NOMO-1 (cell line): ENCODE measurements around the gene RPS3A.
"Not testable (repeated sequence)": the region's sequence is repeated elsewhere in the genome, so short reads cannot be mapped to it uniquely, and the experiment has no call there.

ENCODE experiments used
- DNase-seq, 2 experiments: peaks; one replicate each; lab custom pipeline; 2025; ENCODE audit not compliant: unreplicated experiment in 2 of 2; lab: John Stamatoyannopoulos, UW

Gene RPS3A

DNA sequence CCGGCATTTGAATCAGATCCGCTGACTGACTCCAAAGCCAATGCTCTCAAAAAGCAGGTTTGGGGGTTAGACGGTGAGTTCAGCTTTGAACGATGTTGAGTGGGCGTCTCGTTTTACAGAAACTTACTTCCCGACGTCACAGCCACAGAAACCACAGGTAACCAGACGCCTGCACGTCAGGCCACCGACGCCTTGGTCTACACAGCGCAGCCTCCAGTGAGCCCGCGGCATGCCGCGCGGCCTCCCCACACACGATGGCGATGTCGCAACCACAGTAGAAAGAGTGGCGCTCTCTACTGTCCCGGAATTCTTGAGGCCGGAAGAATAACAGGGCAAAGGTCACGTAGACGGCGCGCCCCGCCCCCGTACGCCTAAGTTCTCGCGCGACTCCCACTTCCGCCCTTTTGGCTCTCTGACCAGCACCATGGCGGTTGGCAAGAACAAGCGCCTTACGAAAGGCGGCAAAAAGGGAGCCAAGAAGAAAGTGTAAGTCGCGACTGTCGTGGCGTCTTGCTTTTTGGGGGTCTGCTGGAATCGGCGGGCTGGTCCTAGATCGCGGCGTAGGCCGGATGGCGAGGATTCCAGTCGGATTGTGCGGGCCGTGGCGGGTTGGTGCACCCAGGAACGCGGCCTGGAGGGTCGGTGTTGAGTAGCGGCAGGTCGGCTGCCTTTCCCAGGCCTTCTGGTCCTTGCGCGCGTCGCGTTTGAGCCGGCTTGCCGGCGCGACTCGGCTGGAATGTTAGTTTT is at the start of gene RPS3A:
Gene RPS3A, plus strand, starts transcription at position 400 of the 747 bp plus-strand sequence. Its CDS starts 25 bp downstream, at position 425.
- DNase-seq = peak; percentile 93 to 97

DNA sequence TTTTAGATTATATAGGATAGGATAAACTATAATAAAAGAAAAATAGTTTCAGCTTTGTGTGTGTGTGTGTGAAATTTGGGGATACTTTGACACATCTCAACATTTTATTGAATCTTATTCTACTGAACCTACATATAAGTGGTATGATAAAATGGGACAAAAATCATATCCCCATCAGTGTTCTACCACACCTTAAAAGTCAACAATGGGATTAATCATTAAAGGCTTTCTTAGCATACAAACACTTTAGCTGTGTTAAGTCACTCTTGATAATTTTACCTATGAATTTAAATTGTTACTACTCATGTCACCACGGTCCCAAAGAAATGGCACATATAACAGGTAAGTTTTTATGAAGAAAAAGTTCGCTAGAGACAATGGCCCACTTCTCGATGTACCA is 46.6 kb upstream of the RPS3A start:
- DNase-seq = no peak

DNA sequence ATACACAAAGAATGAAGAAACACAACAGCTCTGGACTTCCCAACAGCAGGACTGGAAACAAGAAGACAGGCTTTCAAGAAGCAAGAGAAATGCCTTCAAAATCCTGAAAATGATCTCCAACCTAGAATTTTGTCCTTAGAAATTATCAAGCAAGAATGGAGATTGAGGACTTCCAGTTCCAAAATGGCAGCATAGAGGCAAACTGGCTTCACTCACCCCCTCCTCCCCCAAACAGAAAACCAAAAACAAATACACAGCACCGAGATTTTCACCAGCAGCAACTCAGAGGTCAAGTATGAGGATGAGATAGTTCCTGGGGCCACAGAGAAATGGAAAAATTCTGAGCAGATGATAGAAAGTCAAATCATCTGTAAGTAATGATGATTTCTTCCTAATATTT is 43.9 kb upstream of the RPS3A start:
- no peak for DNase-seq

DNA sequence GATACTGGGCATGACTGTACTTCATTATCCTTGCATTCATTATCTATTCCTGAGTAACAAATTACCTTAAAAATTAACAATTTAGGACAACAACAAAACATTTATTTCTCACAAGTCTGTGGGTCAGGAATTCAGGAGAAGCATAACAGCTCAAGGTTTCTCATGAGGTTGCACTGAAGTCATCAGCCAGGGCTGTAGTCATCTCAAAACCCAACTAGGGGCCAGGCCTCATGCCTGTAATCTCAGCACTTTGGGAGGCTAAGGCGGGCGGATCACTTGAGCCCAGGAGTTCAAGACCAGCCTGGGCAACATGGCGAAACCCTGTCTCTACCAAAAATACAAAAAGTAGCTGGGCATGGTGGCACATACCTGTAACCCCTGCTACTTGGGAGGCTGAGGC is 36.3 kb upstream of the RPS3A start:
- DNase-seq = not testable (repeated sequence)

DNA sequence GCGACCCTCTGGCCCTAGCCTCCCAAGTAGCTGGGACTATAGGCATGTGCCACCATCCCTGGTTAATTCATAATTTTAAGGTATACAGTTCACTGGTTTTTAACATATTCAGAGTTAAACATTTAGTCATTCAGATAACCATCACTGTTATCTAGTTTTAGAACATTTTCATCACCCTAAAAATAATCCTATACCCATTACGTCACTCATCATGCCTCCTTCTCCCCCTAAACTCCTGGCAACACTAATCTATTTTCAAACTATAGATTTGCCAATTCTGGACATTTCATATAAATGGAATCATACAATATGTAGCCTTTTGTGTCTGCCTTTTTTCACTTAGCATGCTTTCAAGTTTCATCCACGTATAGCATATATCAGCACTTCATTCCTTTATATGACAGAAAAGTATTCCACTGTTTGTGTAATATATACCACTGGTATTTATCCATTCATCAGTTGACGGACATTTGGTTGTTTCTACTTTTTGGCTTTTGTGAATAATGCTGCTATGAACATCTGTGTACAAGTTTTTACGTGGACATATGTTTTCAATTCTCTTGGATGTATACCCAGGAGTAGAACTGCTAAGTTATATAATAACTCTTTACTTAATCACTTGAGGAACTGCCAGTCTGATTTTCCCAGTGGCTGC is 32.0 kb upstream of the RPS3A start:
- DNase-seq = no peak

DNA sequence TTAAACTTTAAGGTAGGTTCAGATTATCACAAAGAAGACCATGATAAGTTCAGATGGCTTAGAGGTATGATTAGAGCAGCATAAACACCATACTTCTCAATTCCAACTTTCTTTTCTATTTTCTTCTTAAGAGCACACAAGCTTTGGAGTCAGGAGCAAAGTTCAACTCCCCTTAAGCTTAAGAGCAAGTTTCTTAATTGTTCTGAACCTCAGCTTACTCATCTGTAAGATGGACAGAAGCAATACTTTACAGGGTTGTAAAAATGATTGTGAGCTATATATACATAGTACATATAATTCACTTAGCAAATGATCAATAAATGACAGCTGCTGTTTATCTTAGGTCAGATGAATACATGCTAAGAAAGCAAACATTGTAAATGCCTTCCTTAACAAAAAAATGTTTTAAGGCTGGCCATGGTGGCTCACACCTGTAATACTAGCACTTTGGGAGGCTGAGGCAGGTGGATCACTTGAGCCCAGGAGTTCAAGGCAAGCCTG is 25.0 kb upstream of the RPS3A start:
- DNase-seq = no peak

DNA sequence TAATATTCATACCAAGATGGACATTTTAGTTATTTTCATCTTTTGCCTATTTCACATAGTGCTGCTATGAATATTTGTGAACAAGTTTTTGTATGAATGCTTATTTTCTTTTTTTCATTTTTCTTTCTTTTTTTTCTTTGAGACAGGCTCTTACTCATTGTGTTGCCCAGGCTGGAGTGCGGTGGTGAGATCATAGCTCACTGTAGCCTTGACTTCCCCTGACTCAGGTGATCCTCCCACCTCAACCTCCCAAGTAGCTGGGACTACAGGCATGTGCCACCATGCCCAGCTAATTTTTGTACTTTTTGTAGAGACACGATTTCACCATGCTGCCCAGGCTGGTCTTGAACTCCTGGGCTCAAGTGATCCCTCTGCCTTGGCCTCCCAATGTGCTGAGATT is 21.4 kb upstream of the RPS3A start:
- DNase-seq = not testable (repeated sequence)

DNA sequence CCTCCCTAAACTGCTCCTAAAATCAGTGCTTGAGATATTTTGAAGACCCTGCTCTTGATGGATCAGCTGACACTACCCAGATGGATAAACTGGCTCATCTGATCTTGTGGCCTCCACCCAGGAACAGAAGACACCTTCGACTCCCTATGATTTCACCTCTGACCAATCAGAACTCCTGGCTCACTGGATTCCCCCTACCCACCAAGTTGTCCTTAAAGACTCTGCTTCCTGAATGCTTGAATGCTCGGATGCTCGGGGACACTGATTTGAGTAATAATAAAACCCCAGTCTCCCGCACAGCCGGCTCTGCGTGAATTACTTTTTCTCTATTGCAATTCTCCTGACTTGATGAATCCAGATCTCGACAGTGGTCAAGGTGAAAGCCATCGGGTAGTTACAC is 12.0 kb upstream of the RPS3A start:
- DNase-seq = no peak

DNA sequence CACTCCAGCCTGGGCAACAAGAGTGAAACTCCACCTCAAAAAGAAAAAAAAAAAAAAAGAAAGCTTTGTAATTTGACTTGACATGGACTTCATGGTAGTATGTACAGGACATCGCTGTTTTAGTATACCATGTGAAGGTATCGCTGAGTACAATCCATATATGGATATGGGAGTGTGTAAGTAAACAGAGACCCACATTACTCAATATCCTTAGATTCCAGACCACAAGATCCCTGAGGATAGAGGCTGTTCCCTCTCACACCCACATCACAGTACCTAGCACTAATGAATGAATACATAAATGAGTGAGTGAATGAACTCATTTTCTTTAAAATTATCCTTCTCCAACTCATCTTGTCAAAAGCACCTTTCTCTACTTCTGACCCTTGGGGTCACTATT is 8.4 kb upstream of the RPS3A start:
- DNase-seq = no peak

DNA sequence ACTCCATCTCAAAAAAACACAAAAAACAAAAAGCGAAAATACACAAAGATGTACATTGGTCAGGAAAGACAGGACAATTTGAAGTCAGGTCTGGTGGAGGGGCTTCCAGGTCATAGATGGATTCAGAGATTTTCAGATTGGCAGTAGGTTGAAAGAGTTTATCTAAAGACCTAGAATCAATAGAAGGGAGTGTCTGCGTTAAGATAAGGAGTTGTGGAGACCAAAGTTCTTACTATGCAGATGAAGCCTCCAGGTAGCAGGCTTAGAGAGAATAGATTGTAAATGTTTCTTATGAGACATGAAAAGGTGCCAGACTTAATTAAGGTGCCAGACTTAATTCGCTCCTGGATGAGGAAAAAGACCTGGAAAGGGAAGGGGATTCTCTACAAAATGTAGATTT is 6.9 kb upstream of the RPS3A start:
- no peak for DNase-seq

DNA sequence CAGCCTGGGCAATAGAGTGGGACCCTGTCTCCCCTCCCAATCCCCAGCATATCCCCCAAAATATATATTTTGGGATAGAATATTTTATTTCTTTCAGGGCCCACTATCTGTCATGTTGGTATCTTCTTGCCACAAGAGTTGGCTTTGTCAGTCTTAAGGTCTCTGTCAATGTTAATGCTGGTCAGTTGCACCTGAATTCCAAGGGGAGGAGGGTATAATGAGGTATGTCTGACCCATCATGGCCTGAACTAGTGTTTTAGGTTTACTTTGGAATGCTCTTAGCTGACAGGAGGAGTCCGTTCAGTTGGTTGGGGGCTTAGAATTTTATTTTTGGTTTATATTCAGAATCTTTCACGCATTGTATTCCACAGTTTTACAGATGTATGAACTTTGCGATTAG is 6.2 kb upstream of the RPS3A start:
- DNase-seq = no peak

DNA sequence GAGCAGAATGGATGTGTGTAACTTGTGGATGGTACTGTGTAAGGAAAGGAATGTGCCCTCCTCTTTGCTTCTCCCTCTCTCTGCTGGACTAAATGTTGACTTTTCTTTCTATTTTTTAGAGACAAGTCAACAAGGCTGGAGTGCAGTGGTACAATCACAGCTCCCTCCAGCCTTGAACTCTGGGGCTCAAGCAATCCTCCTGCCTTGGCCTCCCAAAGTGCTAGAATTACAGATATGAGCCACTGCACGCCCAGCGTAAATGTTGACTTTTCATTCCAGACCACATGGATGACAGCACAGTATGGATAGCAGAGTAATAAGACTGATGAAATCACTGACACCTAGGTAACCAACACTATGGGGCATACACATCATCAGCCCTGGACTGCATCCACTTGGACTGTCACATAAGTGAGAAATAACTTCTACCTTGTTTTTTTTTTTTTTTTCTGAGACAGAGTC is 5.1 kb upstream of the RPS3A start:
- DNase-seq = no peak

DNA sequence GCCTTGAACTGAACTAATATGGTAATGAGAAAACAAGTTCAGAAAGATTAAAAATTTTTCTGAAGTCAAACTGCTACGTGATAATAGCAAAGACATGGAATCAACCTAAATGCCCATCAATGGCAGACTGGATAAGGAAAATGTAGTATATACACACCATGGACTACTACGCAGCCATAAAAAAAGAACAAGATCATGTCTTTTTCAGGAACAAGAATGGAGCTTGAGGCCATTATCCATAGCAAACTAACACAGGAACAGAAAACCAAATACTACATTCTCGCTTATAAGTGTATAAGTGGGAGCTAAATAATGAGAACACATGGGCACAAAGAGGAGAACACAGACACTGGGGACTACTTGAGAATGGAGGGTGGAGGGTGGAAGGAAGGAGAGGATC is 4.3 kb upstream of the RPS3A start:
- no peak for DNase-seq

DNA sequence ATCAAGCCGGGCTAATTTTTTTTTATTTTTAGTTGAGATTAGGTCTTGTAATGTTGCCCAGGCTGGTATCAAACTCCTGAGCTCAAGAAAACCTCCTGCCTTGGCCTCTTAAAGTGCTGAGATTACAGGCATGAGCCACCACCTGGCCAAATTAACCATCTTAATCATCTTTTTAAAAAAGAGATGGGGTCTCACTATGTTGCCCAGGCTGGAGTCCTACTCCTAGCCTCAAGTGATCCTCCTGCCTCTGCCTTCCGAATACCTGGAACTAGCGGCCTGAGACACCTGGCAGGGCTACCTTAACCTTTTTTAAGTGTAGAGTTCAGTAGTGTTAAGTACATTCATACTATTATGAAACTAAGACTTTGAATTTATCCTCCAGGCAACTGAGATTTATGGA is 1.7 kb upstream of the RPS3A start:
- no peak for DNase-seq

DNA sequence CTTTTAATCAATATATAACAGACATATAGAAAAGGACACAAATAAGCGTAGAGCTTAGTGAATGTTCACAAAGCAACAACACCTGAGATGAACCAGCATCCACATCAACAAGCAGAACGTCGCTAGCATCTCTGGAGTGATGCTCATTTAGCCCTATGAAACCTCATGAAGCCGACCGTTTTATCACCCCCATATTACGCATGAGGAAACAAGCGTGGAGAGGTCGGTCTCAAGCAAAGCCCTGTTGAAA is 524 bp upstream of the RPS3A start:
- DNase-seq = no peak

DNA sequence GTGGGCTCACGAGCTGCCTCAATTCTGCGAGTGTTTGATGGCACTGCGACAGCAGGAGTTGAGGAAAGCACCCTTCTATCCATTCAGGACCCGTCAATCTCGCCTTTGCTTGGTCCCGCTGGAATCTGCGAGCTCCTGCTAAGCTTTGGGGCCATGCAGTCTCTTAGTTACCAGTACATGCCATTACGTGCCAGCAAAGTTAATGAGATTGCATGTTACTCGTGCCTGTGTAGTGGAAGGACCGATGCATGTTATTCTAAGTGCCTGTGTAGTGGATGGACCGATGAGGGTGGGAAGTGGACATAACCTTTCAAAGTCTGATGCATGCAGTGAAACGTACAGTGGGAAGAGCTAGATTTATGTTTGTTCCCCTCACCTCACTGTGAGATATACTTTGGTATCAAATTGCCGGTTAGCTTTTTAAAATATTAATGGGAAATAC is 569 bp downstream of the RPS3A start:
- DNase-seq = peak in 1 of 2 experiments; percentile 30

DNA sequence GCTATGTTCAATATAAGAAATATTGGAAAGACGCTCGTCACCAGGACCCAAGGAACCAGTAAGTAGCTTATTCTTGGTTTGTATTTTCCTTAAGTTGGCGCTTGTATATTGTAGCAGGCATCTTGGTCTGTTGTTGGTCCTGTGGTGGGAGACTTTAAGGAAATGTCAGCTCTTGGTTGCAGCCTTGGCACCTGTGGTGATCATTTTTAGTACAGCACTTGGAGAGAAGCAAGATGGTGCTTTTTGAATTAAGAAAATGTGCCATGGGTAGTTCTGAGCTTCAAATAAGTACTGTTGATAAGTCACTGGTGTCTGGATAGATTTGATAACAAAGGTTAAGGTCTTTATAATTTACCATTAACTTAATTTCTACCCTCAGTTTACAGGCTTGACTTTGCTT is 1.1 kb downstream of the RPS3A start:
- no peak for DNase-seq

DNA sequence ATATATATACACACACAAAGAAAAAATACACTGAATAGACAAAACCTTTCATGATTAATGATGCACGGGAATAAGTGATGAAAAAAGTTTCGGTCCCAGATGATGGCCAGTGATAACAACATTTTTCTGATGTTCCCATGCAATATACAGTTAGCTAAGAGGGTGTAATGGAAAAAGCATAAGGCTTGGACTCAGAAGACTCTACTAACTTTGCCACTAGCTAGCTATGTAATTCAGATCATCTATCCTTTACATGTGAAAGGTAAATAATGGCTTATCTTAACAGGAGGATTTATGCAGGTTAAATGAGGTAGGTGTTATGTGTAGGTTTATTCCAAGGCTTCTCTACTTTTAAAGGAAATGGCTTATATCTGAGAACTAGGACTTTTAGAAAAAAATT is 4.3 kb downstream of the RPS3A start:
- DNase-seq = no peak

DNA sequence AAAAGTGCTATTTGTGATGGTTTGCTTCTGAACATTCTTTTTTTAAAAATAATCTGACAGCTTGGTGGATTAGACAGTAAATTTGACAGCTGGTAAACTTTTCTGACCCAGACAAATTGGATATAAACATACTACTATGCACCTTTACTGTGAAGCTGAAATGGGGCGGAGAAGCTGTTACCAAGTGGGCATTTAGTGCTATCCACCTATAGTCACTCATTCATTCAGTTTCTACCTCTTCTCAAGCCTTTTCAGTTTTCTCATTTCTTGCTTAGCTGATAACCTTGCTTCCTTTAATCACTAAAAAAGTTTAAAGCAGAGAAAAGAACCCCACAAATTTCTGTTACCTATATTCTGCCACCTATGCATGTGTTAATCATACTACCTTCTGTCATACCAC is 5.2 kb downstream of the RPS3A start:
- DNase-seq = no peak

DNA sequence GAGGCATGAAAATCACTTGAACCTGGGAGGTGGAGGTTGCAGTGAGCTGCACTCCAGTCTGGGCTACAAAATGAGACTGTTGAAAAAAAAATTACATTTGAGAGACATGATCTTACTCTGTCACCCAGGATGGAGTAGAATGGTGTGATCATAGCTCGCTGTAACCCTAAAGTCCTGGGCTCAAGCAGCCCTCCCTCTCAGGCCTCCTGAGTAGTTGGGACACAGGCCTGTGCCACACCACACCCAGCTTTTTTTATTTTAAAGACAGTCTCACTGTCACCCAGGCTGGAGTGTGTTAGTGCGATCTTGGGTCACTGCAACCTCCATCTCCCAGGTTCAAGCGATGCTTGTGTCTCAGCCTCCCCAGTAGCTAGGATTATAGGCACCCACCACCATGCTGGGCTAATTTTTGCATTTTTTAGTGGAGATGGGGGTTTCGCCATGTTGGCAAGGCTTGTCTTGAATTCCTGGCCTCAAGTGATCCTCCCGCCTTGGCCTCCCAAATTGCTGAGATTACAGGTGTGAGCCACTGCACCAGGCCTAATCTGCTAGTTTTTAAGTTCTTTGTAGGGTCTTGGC is 6.1 kb downstream of the RPS3A start:
- DNase-seq = no peak

DNA sequence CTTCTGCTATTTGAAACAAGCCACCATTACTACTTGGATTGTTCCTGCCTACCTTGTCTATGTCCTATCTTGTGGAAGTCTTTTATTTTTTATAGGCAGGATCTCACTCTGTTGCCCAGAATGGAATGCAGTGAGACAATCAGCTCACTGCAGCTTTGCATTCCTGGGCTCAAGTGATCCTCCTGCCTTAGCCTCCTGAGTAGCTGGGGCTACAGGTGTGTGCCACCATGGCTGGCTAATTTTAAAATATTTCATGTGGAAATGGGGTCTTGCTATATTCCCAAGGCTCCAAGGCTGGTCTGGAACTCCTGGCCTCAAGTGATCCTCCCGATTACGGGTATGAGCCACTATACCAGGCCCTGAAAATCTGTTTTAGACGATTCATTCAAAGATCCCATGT is 7.6 kb downstream of the RPS3A start:
- DNase-seq = no peak

DNA sequence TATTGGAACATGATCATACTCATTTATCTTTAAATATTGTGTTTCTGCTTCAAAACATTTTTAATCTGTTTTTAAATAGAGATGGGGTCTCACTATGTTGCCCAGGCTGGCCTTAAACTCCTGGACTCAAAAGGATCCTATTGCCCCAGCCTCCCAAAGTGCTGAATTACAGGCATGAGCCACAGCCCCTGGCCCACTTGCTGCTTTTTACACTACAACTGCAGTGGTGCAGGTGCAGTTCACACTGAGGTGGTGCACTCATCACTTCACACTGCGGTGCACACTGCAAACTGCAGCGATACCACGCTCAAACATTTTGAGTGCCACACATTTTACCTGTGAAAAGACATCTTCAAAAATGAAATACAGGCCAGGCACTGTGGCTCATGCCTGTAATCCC is 10.8 kb downstream of the RPS3A start:
- no peak for DNase-seq
